ENCODE measurements around the gene KCNH4. TPM values are rescaled to one million over a fixed set of nuclear protein-coding genes. Genes with fewer than 3 reads are reported as not detected.

The KCNH4 gene
- total and polyA plus RNA-seq, 9 of the 15 experiments (the other 6 are each of a cell fraction or from before 2014, with no cell fraction given), result 0.10 to 1.8 (median 0.50) TPM

DNA sequence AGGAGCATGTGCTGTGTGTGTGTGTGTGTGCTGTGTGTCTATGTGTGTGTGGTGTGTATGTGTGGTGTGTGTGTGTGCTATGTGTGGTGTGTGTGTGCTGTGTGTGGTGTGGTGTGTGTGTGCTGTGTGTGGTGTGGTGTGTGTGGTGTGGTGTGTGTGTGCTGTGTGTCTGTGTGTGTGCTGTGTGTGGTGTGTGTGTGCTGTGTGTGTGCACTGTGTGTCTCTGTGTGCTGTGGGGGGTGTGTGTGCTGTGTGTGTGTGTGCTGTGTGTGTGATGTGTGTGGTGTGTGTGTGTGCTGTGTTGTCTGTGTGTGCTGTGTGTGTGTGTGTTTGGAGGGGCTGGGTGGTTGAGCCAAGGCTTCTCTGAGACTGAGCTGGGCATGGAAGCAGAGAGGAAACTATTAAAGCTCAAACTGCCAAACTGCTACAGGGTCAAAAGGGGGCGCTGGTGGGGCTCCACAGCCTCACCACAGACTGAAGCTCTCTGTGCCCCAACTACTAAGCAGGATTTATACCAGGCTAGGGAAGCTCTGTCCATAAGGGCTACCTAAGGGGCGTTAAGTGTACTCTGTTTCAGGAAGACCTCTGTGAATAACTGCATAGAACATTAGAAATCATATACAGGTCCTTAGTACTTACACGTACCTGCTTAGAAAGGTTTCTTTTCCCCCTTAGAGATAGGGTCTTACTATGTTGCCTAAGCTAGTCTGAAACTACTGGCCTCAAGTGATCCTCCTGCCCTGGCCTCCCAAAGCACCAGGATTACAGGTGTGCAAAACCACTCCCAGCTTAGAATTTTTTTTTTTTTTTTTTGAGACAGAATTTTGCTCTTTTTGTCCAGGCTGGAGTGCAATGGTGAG, 41.2 kb upstream of the KCNH4 start (continued):
- TF ChIP-seq, protein P1, sequence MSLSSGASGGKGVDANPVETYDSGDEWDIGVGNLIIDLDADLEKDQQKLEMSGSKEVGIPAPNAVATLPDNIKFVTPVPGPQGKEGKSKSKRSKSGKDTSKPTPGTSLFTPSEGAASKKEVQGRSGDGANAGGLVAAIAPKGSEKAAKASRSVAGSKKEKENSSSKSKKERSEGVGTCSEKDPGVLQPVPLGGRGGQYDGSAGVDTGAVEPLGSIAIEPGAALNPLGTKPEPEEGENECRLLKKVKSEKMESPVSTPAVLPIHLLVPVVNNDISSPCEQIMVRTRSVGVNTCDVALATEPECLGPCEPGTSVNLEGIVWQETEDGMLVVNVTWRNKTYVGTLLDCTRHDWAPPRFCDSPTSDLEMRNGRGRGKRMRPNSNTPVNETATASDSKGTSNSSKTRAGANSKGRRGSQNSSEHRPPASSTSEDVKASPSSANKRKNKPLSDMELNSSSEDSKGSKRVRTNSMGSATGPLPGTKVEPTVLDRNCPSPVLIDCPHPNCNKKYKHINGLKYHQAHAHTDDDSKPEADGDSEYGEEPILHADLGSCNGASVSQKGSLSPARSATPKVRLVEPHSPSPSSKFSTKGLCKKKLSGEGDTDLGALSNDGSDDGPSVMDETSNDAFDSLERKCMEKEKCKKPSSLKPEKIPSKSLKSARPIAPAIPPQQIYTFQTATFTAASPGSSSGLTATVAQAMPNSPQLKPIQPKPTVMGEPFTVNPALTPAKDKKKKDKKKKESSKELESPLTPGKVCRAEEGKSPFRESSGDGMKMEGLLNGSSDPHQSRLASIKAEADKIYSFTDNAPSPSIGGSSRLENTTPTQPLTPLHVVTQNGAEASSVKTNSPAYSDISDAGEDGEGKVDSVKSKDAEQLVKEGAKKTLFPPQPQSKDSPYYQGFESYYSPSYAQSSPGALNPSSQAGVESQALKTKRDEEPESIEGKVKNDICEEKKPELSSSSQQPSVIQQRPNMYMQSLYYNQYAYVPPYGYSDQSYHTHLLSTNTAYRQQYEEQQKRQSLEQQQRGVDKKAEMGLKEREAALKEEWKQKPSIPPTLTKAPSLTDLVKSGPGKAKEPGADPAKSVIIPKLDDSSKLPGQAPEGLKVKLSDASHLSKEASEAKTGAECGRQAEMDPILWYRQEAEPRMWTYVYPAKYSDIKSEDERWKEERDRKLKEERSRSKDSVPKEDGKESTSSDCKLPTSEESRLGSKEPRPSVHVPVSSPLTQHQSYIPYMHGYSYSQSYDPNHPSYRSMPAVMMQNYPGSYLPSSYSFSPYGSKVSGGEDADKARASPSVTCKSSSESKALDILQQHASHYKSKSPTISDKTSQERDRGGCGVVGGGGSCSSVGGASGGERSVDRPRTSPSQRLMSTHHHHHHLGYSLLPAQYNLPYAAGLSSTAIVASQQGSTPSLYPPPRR (CRISPR knock-in tag; IDR thresholded peaks at IDR 0.05; ENCODE audit: borderline replicate concordance), result no peak
- TF ChIP-seq, protein P2, sequence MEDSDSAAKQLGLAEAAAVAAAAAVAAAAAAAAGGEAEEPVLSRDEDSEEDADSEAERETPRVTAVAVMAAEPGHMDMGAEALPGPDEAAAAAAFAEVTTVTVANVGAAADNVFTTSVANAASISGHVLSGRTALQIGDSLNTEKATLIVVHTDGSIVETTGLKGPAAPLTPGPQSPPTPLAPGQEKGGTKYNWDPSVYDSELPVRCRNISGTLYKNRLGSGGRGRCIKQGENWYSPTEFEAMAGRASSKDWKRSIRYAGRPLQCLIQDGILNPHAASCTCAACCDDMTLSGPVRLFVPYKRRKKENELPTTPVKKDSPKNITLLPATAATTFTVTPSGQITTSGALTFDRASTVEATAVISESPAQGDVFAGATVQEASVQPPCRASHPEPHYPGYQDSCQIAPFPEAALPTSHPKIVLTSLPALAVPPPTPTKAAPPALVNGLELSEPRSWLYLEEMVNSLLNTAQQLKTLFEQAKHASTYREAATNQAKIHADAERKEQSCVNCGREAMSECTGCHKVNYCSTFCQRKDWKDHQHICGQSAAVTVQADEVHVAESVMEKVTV (CRISPR knock-in tag; IDR thresholded peaks at IDR 0.05), result peak; percentile 33; the same call in 1 of the 2 replicates
- TF ChIP-seq ZNF224 (CRISPR knock-in tag; IDR thresholded peaks at IDR 0.05), result no peak
- no peak for TF ChIP-seq RBM17 (IDR thresholded peaks at IDR 0.05; ENCODE audit: borderline replicate concordance, low read depth, low read length)
- TF ChIP-seq CSDE1 (IDR thresholded peaks at IDR 0.05), result 0 out of 4 replicates have a peak, but pooled peaks of 1 of the 2 experiments have one; percentile 61
- TF ChIP-seq TFAM (CRISPR knock-in tag; conservative IDR thresholded peaks at IDR 0.05), result no peak
- TF ChIP-seq ZNF699 (CRISPR knock-in tag; IDR thresholded peaks at IDR 0.05; ENCODE audit: insufficient replicate concordance), result no peak
- TF ChIP-seq TRIM24 (IDR thresholded peaks at IDR 0.05), result peak in 1 of 2 experiments; percentile 31; a peak in 1 of 4 replicates
- peak; percentile 74 for TF ChIP-seq ARHGAP35 (IDR thresholded peaks at IDR 0.05; ENCODE audit: partially characterized antibody)
- TF ChIP-seq LARP7 (IDR thresholded peaks at IDR 0.05), result peak; percentile 97
- no peak for TF ChIP-seq C11orf30 (IDR thresholded peaks at IDR 0.05; ENCODE audit: low read depth)
- no peak for TF ChIP-seq ZNF124 (CRISPR knock-in tag; IDR thresholded peaks at IDR 0.05)
- no peak for TF ChIP-seq SRSF1 (IDR thresholded peaks at IDR 0.05; ENCODE audit: low read depth, low read length)
- TF ChIP-seq, protein P3, sequence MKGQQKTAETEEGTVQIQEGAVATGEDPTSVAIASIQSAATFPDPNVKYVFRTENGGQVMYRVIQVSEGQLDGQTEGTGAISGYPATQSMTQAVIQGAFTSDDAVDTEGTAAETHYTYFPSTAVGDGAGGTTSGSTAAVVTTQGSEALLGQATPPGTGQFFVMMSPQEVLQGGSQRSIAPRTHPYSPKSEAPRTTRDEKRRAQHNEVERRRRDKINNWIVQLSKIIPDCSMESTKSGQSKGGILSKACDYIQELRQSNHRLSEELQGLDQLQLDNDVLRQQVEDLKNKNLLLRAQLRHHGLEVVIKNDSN (CRISPR knock-in tag; IDR thresholded peaks at IDR 0.05), result no peak
- peak; percentile 58 for TF ChIP-seq SUPT5H (IDR thresholded peaks at IDR 0.05)
- no peak for TF ChIP-seq ERF (CRISPR knock-in tag; IDR thresholded peaks at IDR 0.05)

Data from K562 (cell line).